Measurements from ENCODE around the gene PGM3.

PGM3 gene

GRCh38 chr6:83152913-83153312, 40.2 kb downstream of the PGM3 start:
- DNase-seq (ENCODE audit: low spot score): no peak
- POLR2A ChIA-PET (ENCODE audit: low non-redundant PET): no interaction called here
- no peak overlapping the region for H3K27ac ChIP-seq
- CTCF ChIA-PET: no interaction called here
- TF ChIP-seq CTCF (conservative IDR thresholded peaks at IDR 0.05; ENCODE audit: low read depth): no peak

DNA sequence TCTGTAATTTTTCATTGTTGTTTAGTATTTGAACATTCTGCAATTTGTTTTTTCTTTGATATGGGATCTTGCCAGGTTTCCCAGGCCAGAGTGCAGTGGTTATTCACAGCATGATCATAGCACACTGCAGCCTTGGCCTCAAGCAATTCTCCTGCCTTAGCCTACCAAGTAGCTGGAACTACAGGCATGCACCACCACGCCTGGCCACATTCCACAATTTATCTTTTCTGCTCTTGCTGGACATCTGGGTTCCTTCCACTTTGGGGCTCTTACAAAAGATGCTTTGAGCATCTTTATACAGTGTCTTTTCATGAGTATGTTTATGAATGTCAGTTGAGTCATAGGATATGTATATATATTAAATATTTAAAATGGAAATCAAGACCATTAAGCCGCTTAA, 42.0 kb downstream of the PGM3 start:
- POLR2A ChIA-PET (ENCODE audit: low non-redundant PET): no interaction called here
- CTCF ChIA-PET: no interaction called here

GRCh38 chr6:83138758-83139157, 54.3 kb downstream of the PGM3 start:
- ChIA-PET CTCF (no interaction called here), POLR2A (ENCODE audit: low non-redundant PET) (no interaction called here)
- no peak for TF ChIP-seq CTCF (conservative IDR thresholded peaks at IDR 0.05; ENCODE audit: low read depth)
- no peak for DNase-seq (ENCODE audit: low spot score)
- H3K27ac ChIP-seq: no peak overlapping the region

More for the DNA sequence above, 42.0 kb downstream of the PGM3 start:
- no peak for DNase-seq (ENCODE audit: low spot score)
- TF ChIP-seq CTCF (conservative IDR thresholded peaks at IDR 0.05; ENCODE audit: low read depth): no peak
- no peak overlapping the region for H3K27ac ChIP-seq

DNA sequence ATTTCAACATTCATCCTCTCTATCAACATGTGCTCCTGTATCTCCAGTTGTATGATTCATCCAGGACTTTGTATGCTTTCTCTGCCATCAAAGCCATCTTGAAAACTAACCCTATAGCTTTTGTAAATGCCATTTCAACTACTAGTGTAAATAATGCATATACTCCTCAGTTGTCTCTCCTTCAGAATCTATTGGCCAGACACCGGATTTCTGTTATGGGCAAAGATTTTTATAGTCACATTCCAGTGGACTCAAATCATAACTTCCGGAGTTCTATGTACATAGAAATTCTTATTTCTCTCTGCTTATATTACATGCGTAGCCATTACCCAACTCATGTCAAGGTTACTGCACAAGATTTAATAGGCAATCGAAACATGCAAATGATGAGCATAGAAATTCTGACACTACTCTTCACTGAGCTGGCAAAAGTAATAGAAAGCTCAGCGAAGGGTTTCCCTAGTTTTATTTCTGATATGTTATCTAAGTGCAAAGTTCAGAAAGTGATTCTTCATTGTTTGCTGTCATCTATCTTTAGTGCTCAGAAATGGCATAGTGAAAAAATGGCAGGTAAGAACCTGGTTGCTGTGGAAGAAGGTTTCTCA, 54.8 kb downstream of the PGM3 start:
- H3K27ac ChIP-seq: no peak overlapping the region
- ChIA-PET CTCF (no interaction called here), POLR2A (ENCODE audit: low non-redundant PET) (no interaction called here)
- no peak for DNase-seq (ENCODE audit: low spot score)
- no peak for TF ChIP-seq CTCF (conservative IDR thresholded peaks at IDR 0.05; ENCODE audit: low read depth)

DNA sequence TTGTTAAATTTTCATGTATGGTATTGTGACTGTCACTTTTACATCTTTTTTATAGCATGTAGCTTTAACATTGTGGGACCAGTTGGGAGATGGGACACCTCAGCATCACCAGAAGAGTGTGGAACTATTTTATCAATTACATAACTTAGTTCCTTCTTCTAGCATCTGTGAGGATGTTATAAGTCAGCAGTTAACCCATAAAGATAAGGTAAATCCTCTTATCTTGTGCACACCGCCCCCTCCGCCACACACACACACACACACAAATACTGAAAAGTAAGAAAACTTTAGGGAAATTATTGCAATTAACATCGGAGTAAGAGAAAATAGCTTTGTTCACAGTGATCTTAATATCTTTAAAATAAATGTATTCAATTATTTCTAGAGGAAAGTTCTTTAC, 60.9 kb downstream of the PGM3 start:
- H3K27ac ChIP-seq: no peak overlapping the region
- DNase-seq (ENCODE audit: low spot score): no peak
- CTCF ChIA-PET: interaction anchor here (0.7 kb wide), 1 partner anchor 64 kb away, joined by 3 read pairs; the partner anchor contains the start of gene DOP1A
- POLR2A ChIA-PET (ENCODE audit: low non-redundant PET): no interaction called here
- TF ChIP-seq CTCF (conservative IDR thresholded peaks at IDR 0.05; ENCODE audit: low read depth): no peak

DNA sequence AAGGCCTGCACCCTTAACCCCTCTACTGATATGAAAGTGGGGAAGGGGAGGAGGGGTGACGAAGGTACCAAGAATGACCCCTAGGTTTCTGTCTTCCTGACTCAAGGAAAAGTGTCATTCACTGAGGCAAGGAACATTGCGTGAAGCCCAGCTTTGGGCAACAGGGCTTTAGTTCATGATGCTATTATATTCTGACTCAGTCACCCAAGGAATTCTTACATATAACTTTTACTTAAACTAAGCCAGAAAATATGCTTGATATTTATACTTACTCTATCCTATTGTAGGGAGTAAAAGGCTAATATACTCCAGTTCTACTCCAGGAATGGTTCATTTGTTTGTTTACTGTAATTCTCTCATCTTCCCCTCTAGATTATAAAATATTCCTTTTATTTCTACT, 65.1 kb downstream of the PGM3 start:
- ChIA-PET POLR2A (ENCODE audit: low non-redundant PET) (no interaction called here), CTCF (no interaction called here)
- no peak for TF ChIP-seq CTCF (conservative IDR thresholded peaks at IDR 0.05; ENCODE audit: low read depth)
- H3K27ac ChIP-seq: no peak overlapping the region
- DNase-seq (ENCODE audit: low spot score): no peak

GRCh38 chr6:83127258-83127657, 65.8 kb downstream of the PGM3 start:
- POLR2A ChIA-PET (ENCODE audit: low non-redundant PET): no interaction called here
- no peak for TF ChIP-seq CTCF (conservative IDR thresholded peaks at IDR 0.05; ENCODE audit: low read depth)
- no peak overlapping the region for H3K27ac ChIP-seq
- no peak for DNase-seq (ENCODE audit: low spot score)
- CTCF ChIA-PET: no interaction called here
